H1 (cell line): ENCODE measurements around the gene CTH. TPM values are rescaled to one million over a fixed set of nuclear protein-coding genes. Genes with fewer than 3 reads are reported as not detected.

ENCODE experiments used
- ASH2L ChIP-seq: fragments of 200-600, 300-600 bp; sonication (generic); IDR thresholded peaks from one replicate; pipeline ENCODE4 v1.7.1; 2017; ENCODE audit warnings: low read length
- CREB1 ChIP-seq: IDR thresholded peaks from 2 replicates; pipeline ENCODE4 v1.6.1; 2012; ENCODE audit warnings: inconsistent platforms
- JUN ChIP-seq: IDR thresholded peaks from 2 replicates; pipeline ENCODE4 v1.6.1; 2011; ENCODE audit warnings: low read depth, mild to moderate bottlenecking, improper control_type of control experiment, low read length
- NANOG ChIP-seq: IDR thresholded peaks from 2 replicates; pipeline ENCODE4 v1.6.1; 2011; ENCODE audit warnings: low read length, low read depth, mild to moderate bottlenecking, inconsistent platforms; ENCODE audit not compliant: insufficient read depth, poor library complexity, severe bottlenecking
- POLR2AphosphoS5 ChIP-seq: IDR thresholded peaks from 2 replicates; pipeline ENCODE4 v1.6.1; 2011; ENCODE audit warnings: low read depth, low read length
- RNF2 ChIP-seq: fragments of 200-900, 300-1000 bp; sonication (generic); IDR thresholded peaks from 2 replicates; pipeline ENCODE4 v1.7.1; 2016; ENCODE audit warnings: borderline replicate concordance, low read depth, mild to moderate bottlenecking, antibody characterized with exemption, low read length; ENCODE audit not compliant: poor library complexity, severe bottlenecking; ENCODE audit errors: missing control alignments
- TAF1 ChIP-seq: IDR thresholded peaks from 2 replicates; pipeline ENCODE4 v1.6.1; 2011; ENCODE audit warnings: mild to moderate bottlenecking, low read depth, low read length
- TAF7 ChIP-seq: optimal IDR thresholded peaks from 2 replicates; pipeline ENCODE3; 2011; ENCODE audit warnings: low read depth, mild to moderate bottlenecking, inconsistent platforms, low read length, moderate library complexity, borderline replicate concordance
- TCF12 ChIP-seq: IDR thresholded peaks from 2 replicates; pipeline ENCODE4 v1.6.1; 2011; ENCODE audit warnings: low read depth, mild to moderate bottlenecking, low read length
- polyA plus RNA-seq, 7 experiments: library from polyadenylated mRNA; depleted of rRNA in 3 of 7; stranded (reverse) in 5 of 7; unstranded in 2 of 7; fragments of >200 nt in 5 of 7; fragments of 200-250 nt in 2 of 7; gene quantifications; 1 replicate in 5 of 7; 2 replicates in 1 of 7; 4 replicates in 1 of 7; pipeline versions ENCODE4 v1.2.1 to v1.2.3, GENCODE V29; 2011 to 2013; ENCODE audit warnings: missing spikeins in 2 of 7, mixed read lengths in 2 of 7
- total RNA-seq: library from RNA; stranded (reverse); fragmentation: NEBNext Ultra II Directional; extraction: Animal tissue kit (Norgen Biotek cat#: 25700); gene quantifications from 2 replicates; pipeline ENCODE4 v1.2.1, GENCODE V29; 2021
- TF ChIP-seq, protein P1 (sequence below): fragments of 300-600 bp; sonication (generic); IDR thresholded peaks from 2 replicates; pipeline ENCODE4 v1.7.1; 2012; ENCODE audit warnings: low read length, moderate library complexity, mild to moderate bottlenecking, inconsistent platforms; ENCODE audit not compliant: insufficient replicate concordance

CTH gene
- total and polyA plus RNA-seq, 2 of the 8 experiments (the other 6 are each of a cell fraction or from before 2014, with no cell fraction given), result 31.7 to 33.2 TPM

DNA sequence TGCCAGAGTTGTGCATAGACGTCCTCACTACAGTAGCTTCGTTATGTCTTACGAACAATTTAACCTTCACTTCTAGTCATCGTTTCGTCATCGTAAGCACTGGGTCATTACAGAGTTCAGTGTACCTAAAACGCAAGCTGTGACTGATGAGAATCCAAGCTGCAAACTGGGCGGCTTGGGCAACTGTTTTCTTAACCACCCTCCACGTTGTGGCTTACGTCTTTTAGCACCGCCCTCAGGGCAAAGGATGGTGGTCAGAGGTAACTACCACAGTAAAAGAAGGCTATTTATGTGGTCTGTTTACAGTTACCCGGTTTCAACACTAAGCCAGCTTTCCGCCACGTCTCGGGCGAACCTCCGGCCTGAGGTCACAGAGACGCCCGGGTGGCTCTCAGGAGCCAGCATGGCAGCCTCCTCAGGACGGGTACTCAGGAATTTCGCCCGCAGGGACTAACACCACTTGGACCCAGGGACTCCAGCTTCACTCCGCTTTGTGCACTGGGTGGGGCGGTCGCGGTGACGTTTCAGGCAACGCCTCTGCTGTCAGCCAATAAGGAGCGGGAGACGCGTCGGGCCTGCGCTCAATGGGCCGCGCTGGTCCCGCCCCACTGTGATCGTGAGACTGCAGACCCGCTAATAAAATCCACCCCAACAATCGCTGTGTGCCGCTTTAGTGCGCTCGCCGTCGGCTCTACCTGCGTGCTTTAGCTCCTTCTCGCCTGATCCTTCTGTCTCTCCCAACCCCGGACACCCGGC lies at the start of gene CTH (continued):
- TF ChIP-seq, protein P1, sequence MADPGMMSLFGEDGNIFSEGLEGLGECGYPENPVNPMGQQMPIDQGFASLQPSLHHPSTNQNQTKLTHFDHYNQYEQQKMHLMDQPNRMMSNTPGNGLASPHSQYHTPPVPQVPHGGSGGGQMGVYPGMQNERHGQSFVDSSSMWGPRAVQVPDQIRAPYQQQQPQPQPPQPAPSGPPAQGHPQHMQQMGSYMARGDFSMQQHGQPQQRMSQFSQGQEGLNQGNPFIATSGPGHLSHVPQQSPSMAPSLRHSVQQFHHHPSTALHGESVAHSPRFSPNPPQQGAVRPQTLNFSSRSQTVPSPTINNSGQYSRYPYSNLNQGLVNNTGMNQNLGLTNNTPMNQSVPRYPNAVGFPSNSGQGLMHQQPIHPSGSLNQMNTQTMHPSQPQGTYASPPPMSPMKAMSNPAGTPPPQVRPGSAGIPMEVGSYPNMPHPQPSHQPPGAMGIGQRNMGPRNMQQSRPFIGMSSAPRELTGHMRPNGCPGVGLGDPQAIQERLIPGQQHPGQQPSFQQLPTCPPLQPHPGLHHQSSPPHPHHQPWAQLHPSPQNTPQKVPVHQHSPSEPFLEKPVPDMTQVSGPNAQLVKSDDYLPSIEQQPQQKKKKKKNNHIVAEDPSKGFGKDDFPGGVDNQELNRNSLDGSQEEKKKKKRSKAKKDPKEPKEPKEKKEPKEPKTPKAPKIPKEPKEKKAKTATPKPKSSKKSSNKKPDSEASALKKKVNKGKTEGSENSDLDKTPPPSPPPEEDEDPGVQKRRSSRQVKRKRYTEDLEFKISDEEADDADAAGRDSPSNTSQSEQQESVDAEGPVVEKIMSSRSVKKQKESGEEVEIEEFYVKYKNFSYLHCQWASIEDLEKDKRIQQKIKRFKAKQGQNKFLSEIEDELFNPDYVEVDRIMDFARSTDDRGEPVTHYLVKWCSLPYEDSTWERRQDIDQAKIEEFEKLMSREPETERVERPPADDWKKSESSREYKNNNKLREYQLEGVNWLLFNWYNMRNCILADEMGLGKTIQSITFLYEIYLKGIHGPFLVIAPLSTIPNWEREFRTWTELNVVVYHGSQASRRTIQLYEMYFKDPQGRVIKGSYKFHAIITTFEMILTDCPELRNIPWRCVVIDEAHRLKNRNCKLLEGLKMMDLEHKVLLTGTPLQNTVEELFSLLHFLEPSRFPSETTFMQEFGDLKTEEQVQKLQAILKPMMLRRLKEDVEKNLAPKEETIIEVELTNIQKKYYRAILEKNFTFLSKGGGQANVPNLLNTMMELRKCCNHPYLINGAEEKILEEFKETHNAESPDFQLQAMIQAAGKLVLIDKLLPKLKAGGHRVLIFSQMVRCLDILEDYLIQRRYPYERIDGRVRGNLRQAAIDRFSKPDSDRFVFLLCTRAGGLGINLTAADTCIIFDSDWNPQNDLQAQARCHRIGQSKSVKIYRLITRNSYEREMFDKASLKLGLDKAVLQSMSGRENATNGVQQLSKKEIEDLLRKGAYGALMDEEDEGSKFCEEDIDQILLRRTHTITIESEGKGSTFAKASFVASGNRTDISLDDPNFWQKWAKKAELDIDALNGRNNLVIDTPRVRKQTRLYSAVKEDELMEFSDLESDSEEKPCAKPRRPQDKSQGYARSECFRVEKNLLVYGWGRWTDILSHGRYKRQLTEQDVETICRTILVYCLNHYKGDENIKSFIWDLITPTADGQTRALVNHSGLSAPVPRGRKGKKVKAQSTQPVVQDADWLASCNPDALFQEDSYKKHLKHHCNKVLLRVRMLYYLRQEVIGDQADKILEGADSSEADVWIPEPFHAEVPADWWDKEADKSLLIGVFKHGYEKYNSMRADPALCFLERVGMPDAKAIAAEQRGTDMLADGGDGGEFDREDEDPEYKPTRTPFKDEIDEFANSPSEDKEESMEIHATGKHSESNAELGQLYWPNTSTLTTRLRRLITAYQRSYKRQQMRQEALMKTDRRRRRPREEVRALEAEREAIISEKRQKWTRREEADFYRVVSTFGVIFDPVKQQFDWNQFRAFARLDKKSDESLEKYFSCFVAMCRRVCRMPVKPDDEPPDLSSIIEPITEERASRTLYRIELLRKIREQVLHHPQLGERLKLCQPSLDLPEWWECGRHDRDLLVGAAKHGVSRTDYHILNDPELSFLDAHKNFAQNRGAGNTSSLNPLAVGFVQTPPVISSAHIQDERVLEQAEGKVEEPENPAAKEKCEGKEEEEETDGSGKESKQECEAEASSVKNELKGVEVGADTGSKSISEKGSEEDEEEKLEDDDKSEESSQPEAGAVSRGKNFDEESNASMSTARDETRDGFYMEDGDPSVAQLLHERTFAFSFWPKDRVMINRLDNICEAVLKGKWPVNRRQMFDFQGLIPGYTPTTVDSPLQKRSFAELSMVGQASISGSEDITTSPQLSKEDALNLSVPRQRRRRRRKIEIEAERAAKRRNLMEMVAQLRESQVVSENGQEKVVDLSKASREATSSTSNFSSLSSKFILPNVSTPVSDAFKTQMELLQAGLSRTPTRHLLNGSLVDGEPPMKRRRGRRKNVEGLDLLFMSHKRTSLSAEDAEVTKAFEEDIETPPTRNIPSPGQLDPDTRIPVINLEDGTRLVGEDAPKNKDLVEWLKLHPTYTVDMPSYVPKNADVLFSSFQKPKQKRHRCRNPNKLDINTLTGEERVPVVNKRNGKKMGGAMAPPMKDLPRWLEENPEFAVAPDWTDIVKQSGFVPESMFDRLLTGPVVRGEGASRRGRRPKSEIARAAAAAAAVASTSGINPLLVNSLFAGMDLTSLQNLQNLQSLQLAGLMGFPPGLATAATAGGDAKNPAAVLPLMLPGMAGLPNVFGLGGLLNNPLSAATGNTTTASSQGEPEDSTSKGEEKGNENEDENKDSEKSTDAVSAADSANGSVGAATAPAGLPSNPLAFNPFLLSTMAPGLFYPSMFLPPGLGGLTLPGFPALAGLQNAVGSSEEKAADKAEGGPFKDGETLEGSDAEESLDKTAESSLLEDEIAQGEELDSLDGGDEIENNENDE, result no peak
- TF ChIP-seq TAF1 (peak; percentile 99), NANOG (no peak), CREB1 (peak; percentile 94), JUN (no peak), TCF12 (no peak), RNF2 (no peak), TAF7 (peak; percentile 71), POLR2AphosphoS5 (peak; percentile 100), ASH2L (peak; percentile 85)
